Stimulated activated CD8-positive, alpha-beta memory T cell treated with anti-CD3 and anti-CD28 coated beads, Interleukin-15, amount 100 ng/mL, for 24 hours (primary cell): ENCODE data around the gene MGRN1.

Experiments used
- DNase-seq: peaks from one replicate; pipeline ENCODE4 v3.0.0-alpha.2; 2020; ENCODE audit warnings: low read depth

The MGRN1 gene

GRCh38 chr16:4699046-4699556 lies 74.5 kb downstream of the MGRN1 start:
- no peak for DNase-seq

GRCh38 chr16:4700380-4700996 lies 75.9 kb downstream of the MGRN1 start:
- no peak for DNase-seq

GRCh38 chr16:4700997-4701743 lies 76.5 kb downstream of the MGRN1 start:
- no peak for DNase-seq

GRCh38 chr16:4701791-4702465 lies 77.3 kb downstream of the MGRN1 start:
- DNase-seq: no peak

GRCh38 chr16:4702466-4702808 lies 77.8 kb downstream of the MGRN1 start:
- DNase-seq: no peak

GRCh38 chr16:4703906-4704305 lies 79.3 kb downstream of the MGRN1 start:
- DNase-seq: no peak

- DNase-seq: no peak
These were observed 79.9 kb downstream of the MGRN1 start for GRCh38 chr16:4704491-4704890.

GRCh38 chr16:4704913-4705312 lies 80.3 kb downstream of the MGRN1 start:
- no peak for DNase-seq

GRCh38 chr16:4706871-4707270 lies 82.2 kb downstream of the MGRN1 start:
- DNase-seq: no peak

GRCh38 chr16:4709481-4709880 lies 84.9 kb downstream of the MGRN1 start:
- no peak for DNase-seq

GRCh38 chr16:4713663-4714501 lies 89.3 kb downstream of the MGRN1 start:
- DNase-seq: no peak

- no peak for DNase-seq
These were observed 90.4 kb downstream of the MGRN1 start for GRCh38 chr16:4714996-4715395.

- DNase-seq: no peak
These were observed 93.8 kb downstream of the MGRN1 start for GRCh38 chr16:4718466-4718865.

GRCh38 chr16:4723071-4723767 lies 98.6 kb downstream of the MGRN1 start:
- DNase-seq: no peak

GRCh38 chr16:4724661-4725270 lies 100.1 kb downstream of the MGRN1 start:
- DNase-seq: no peak

- DNase-seq: no peak
These were observed 102.0 kb downstream of the MGRN1 start for GRCh38 chr16:4726616-4727015.

- DNase-seq: no peak
These were observed 104.0 kb downstream of the MGRN1 start for GRCh38 chr16:4728676-4729075.

GRCh38 chr16:4729876-4730275 lies 105.2 kb downstream of the MGRN1 start:
- DNase-seq: no peak

- no peak for DNase-seq
These were observed 108.7 kb downstream of the MGRN1 start for GRCh38 chr16:4733211-4733742.

- DNase-seq: no peak
These were observed 109.1 kb downstream of the MGRN1 start for GRCh38 chr16:4733747-4734062.
